Activated T-cell treated with anti-CD3 and anti-CD28 coated beads for 4 hours (primary cell): ENCODE results near the gene DHX32.
A peak's percentile ranks its signal among the peaks of the same experiment; 100 is the strongest.

Experiments
- DNase-seq: peaks from one replicate; pipeline ENCODE4 v3.0.0-alpha.2; 2020

DHX32 gene

GRCh38 chr10:125846894-125847293 is 34.2 kb downstream of the DHX32 start:
- DNase-seq = no peak

- no peak for DNase-seq
Observed at GRCh38 chr10:125845617-125846016, 35.5 kb downstream of the DHX32 start.

DNA sequence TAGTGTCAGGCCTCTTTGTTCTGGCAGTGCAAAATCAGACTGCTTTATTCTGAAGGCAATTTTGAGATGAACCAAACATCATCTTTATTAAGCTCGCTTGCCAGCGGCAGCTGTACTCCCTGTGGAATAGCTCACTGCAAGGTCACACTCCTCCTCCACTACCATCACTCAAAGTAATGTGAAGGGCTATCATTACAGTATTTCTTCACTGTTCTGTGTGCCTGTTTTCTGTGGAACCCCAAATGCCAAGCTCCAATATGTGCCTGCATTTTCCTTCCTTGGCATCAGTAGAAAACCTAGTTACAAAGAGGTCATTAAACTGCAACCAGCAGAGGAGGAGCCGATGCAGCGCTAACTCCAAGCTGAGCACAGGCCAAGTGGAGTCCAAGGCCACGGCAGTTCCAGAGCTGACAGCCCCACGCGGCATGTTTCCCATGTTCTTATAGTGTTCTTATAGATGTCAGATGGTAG is 36.3 kb downstream of the DHX32 start:
- DNase-seq = no peak

- no peak for DNase-seq
Observed at GRCh38 chr10:125843603-125844329, 37.3 kb downstream of the DHX32 start.

DNA sequence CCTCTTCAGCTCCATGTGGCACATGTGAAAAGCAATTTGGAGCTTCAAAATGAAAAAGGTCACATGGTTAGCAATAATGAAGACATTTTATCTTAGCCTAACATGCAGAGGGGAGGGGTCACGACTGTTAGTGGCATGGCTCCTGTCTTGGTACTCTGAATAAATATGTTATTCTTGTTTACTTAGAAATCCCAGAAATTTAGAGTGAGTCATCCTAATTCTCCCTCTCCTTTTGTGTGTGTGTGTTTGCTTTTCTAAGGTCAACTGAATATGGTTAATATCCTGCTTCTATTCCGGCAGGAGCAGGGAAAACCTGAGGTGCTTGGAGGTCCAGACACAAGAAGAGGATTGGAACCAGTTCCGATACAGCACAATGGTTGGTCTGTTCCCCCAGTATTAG is 40.1 kb downstream of the DHX32 start:
- DNase-seq = no peak

- DNase-seq = no peak
Observed at GRCh38 chr10:125840406-125840805, 40.7 kb downstream of the DHX32 start.

DNA sequence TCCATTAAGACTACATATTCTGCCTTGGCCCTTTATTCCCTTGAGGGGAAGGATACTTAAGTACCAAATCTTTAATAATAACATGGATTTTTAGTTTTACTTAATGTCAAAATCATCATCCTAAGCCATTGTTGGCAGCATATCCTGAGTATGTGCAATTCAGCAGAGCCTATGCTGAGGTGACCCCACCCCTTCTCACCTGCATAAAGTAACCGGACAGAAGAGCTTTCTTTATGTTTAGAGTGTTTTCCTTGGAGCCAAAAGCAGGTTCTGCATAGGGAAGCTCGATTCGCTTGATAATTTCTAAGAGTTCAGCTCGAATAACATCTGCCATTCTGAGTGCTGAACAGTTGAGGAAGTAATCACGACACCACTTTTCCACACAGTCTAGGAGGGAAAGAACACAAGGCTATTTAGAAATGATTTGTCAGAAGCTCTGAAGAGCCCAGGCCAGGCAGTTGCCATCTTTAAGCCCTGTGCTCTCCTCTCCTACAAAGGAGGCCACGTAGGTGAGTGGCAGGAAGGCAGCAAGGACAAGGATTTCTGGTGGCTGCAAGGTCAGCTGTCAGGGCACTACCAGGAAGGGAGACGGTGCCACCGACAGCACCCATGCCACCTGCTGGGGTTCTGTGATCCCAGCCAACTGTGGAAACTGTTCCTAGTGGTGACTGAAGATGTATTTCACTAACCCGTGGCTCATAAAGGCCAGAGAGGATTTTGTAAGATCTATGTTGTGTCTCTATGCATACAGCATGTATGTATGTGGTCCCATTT is 42.1 kb downstream of the DHX32 start:
- no peak for DNase-seq

DNA sequence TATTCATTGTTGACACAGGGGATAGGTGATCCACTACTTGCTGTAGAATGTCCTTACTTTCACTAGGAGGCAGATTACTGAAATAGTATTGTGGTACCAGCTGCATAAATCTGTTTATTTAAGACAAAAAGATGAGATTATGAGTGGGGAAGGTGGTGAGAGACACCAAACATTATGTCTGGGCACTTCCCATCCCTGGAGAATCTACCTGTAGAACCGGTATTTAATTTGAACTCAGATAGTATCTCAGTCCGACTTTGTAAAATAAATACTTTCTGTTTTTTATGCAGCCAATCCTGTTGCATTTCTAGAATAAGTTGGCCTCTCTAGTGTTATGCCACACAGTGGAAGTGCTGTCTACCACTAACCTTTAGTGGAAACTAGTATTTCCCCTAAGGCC is 44.3 kb downstream of the DHX32 start:
- DNase-seq = no peak

DNA sequence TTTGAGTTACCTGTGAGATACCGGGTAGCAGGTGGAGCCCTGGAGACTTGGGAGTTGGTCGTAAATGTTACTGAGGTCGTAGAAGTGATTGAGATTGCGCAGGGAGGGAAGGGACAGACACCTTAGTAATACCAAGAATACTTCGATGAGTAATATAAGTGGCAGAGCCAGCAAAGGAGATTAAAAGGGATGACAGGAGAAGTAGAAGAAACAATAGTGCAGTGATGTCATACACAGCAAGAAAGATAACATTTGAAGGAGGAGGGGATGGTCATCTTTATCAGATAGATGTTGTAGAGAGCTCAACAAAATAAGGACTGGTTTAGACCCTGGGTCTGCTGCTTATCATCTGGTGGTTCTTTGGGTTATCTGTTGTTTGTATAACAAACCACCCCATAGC is 52.8 kb downstream of the DHX32 start:
- no peak for DNase-seq

DNA sequence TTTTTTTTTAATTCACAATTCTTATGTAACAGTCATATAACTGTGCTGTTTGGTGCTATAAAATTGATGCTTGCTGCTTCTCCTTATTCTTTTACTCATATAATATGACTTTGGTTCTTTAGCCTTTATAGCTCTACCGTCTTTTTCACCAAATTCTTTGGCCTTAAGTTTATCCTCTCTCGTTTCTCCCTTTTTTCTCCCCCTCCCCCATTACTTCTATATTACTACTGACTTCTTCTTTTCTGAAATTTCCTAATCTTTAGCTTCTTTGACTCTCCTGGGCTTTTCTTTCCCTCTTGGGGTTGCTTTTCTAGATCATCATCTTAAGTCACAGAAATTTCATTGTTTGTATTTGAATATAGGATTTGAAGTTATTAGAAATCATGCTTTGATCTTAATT is 54.0 kb downstream of the DHX32 start:
- no peak for DNase-seq

- no peak for DNase-seq
Observed at GRCh38 chr10:125824736-125825135, 56.4 kb downstream of the DHX32 start.

DNA sequence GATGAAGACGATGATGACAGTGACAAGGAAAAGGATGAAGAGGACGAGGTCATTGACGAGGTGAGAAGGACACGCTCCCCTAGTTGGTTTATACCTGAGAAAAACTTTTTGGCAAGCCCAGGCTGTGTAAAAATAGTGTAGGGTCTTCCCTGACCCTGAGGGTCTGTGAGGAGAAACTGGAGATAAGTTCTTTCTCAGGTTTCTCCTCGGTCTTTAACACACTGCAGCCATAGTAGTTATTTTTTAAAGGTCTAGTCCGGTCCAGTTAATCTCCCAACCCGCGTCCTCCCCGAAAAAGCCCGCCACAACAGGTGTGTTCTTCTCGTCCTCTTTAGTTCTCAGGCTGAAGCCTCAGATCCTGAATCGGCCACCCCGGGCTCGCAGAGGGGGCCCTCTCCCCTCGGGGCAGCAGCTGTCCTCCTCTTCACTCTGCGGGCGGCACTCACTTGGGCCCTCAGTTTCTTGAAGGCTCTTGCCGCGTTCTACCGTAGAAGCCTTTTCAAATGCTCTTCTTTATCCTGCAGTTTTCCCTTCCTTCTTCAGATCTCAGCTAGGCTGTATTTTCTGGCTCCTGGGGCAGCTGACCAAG is 57.3 kb downstream of the DHX32 start:
- DNase-seq = peak; percentile 8

GRCh38 chr10:125822878-125823662 is 58.0 kb downstream of the DHX32 start, which contains the start of the genes BCCIP and UROS:
TSS of gene BCCIP (plus strand) at chr10:125823546. CDS start at chr10:125823558, 12 bp downstream.
TSS of gene UROS (minus strand) at chr10:125823258. CDS start at chr10:125816499, 6,759 bp downstream.
- peak; percentile 87 for DNase-seq

GRCh38 chr10:125820701-125821100 is 60.4 kb downstream of the DHX32 start:
- no peak for DNase-seq

GRCh38 chr10:125817337-125817946 is 63.6 kb downstream of the DHX32 start:
- no peak for DNase-seq

GRCh38 chr10:125816548-125816947 is 64.5 kb downstream of the DHX32 start:
- no peak for DNase-seq

DNA sequence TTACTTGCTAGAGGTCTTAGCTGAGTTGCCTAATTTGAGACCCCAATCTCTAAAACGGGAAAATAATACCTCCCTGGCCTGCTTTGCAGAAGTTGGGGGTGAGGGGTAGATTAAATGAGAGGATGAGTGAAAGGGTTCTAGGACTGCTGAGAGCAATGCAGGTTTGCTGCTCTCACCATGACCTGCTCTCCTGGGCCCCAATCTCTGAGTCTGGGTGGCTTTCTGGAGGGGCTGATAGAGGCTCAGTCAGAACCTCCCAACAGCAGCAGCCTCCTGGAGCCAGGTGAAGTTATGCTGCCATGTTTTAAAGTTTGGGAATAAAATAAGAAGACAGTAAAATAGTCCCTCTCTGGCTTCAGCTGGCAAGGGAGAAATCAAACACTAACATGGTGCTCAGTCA is 65.3 kb downstream of the DHX32 start:
- no peak for DNase-seq

GRCh38 chr10:125812128-125812750 is 68.9 kb downstream of the DHX32 start:
- no peak for DNase-seq

DNA sequence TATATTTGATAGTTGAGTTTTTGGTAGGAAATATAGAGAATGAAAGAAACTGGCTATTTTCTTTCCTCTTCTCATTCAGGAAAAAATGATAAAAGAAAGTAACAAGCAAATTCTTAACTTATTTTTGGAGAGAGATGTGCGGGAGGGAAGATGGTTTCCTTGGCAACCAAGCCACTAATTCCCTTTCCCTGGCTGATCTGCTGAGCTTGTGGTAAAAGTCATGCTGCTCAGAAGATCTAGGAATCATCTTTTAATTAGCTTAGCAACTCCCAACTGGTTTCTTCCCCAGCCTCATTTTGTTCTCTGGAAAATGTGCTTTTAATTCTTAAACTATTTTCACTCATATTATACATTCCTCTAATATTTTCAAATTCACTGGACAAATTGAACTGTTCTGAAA is 69.8 kb downstream of the DHX32 start:
- no peak for DNase-seq

DNA sequence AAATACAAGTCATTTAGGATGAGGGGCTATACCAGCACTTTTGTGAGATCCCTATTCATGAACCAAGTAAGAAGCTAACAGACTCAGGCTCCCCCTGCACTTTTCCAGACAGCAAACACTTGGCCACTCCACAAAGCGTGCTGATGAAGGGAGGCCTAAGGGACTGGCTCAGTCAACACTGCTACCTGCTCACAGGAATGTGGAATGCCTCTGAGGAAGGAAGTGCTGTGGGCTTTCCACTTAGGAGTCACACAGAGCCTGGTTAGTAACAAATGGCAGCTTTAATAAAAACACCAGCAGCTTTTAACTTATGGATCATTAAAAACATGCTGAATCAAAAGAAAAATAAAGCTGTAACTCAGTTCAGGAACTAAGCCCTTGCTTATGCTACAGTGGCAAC is 73.0 kb downstream of the DHX32 start:
- no peak for DNase-seq

DNA sequence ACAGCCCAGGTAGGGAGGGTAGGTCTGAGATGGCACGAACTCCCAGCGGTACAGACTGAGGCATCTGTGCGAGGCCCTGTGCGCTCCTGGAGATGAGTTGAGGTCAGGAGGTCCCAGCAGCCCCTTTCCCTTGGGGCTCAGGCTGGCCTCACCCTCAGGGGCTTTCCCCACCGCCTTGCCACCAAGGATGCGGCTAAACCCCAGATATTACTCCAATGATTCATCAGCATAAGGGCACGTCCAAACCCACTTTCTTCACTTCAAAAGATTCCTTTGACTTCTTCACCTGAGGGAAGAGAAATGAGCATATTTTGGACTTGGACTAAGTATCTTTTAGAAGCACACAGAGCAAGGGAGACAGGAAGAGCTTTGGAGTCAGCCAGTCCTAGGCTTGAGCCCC is 78.4 kb downstream of the DHX32 start:
- DNase-seq = no peak

- no peak for DNase-seq
Observed at GRCh38 chr10:125802131-125802530, 79.0 kb downstream of the DHX32 start.
